Activated CD4-positive, alpha-beta T cell treated with anti-CD3 and anti-CD28 coated beads, Interleukin-2, amount 10 ng/mL, durations not matched to agents 7 days and 5 days (primary cell): ENCODE data around the gene NMNAT1. TPM values are rescaled to one million over a fixed set of nuclear protein-coding genes. Genes with fewer than 3 reads are reported as not detected.
A peak's percentile ranks its signal among the peaks of the same experiment; 100 is the strongest.

Experiments used
- CTCF ChIA-PET: fragments of 350-600 bp; sonication (Branson Sonifier 250); formaldehyde crosslinking; loops from one replicate; lab custom pipeline; 2021; ENCODE audit warnings: antibody characterized with exemption; lab: Charles Lee
- POLR2A ChIA-PET: fragments of 350-600 bp; sonication (Branson Sonifier 250); formaldehyde crosslinking; loops from one replicate; lab custom pipeline; 2021; ENCODE audit warnings: antibody characterized with exemption; lab: Charles Lee
- DNase-seq: peaks from one replicate; pipeline ENCODE4 v3.0.0-alpha.2; 2020
- H3K27ac Mint-ChIP-seq: one replicate; pipeline ENCODE4 v1.8.0; 2021; ENCODE audit warnings: mild to moderate bottlenecking, moderate library complexity, mixed read lengths
- H3K27me3 Mint-ChIP-seq: one replicate; pipeline ENCODE4 v1.8.0; 2021; ENCODE audit warnings: mixed read lengths
- H3K36me3 Mint-ChIP-seq: one replicate; pipeline ENCODE4 v1.8.0; 2021; ENCODE audit warnings: low read depth, mixed read lengths
- H3K4me1 Mint-ChIP-seq: one replicate; pipeline ENCODE4 v1.8.0; 2021; ENCODE audit warnings: mixed read lengths
- H3K4me3 Mint-ChIP-seq: one replicate; pipeline ENCODE4 v1.8.0; 2021; ENCODE audit warnings: mild to moderate bottlenecking, moderate library complexity, mixed read lengths
- H3K9me3 Mint-ChIP-seq: one replicate; pipeline ENCODE4 v1.8.0; 2021; ENCODE audit warnings: mixed read lengths
- total RNA-seq, 2 experiments: library from RNA; stranded (reverse); gene quantifications; one replicate each; pipeline ENCODE4 v1.2.3, GENCODE V29; 2021

The NMNAT1 gene
- total RNA-seq, result 1 to 10 TPM; 6.3 to 7.9 TPM

DNA sequence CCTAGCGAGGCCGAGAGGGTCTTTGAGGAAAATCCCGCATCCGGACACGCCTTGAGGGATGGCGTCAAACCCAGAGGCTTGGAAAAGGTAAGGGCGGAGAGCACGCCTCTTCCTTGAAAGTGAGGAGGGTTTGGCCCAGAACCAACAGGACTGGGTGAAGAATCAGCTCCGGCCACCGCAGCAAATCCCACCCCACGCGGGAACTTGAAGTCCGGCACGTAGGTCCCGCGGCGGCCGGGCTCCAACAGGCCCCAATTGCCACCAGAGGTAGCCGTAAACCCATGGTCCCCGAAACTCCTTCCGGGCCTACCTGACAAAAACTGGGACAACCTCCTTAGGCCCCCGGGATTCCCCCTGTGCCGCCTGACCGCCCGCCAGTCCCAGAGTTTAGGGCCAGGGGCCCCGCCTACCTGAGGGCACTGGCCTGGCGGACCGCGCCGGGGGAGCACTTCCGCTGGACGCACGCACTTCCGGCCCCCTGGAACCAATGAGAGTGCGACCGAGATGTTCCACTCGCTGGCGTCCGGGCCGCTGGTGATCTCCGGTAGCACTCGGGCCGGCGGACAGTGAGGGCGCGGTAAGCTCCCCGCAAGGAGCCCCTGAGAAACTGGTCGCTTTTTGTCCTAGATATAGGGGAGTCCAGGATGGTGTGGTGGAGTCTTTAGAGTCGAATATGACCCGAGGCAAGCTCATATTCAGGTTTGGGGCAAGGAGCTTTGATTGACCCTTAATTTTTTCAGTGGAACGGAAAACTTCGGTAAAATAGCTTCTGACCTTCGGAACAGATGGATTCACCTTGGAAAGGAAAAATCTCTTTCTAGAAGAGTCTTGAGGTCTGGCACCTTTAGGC is at the start of gene NMNAT1, which contains the start of gene LZIC:
NMNAT1 (plus strand) TSS at position 537 of the 850 bp plus-strand sequence. CDS start 28,599 bp downstream, outside the sequence.
LZIC (minus strand) TSS at position 453 of the 850 bp plus-strand sequence. CDS start 6,772 bp downstream, outside the sequence.
- H3K27ac Mint-ChIP-seq, result peak within 1 kb of the TSS; percentile 96
- ChIA-PET POLR2A (no interaction called here), CTCF (interaction anchor here (0.5 to 1.7 kb wide), 8 partner anchors 10 to 543 kb away, joined by 3 to 5 read pairs (median 4); partner anchors contain the start of gene CENPS)
- DNase-seq, result peak; percentile 91
- peak within 1 kb of the TSS; percentile 99 for H3K4me3 Mint-ChIP-seq
- peaks cover 17% of the 10 kb centered on the region for H3K36me3 Mint-ChIP-seq
- H3K4me1 Mint-ChIP-seq, result peaks cover 23% of the 10 kb centered on the region
- H3K9me3 Mint-ChIP-seq, result no peaks in the 10 kb centered on the region
- H3K27me3 Mint-ChIP-seq, result no peaks in the 10 kb centered on the region

DNA sequence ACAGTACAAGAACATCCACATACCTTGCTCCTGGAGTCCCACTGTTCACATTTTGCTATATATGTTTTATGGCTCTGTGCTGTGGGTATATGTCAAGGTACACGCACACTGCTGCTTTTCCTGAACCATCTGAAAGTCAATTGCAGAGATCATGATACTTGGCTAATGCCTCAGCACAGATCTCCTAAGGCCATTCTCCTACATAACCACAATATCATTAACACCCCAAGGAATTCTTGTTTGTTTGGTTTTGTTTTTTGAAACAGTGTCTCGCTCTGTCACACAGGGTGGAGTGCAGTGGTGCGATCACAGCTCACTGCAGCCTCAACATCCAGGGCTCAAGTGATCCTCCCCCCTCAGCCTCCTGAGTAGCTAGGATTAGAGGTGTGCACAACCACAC is 49.2 kb upstream of the NMNAT1 start:
- DNase-seq, result no peak
- no peaks in the 10 kb centered on the region for H3K9me3 Mint-ChIP-seq
- H3K27ac Mint-ChIP-seq, result no peak overlapping the region
- H3K4me3 Mint-ChIP-seq, result no peak overlapping the region
- peaks cover 17% of the 10 kb centered on the region for H3K4me1 Mint-ChIP-seq
- ChIA-PET POLR2A (no interaction called here), CTCF (interaction anchor here (0.9 to 1.4 kb wide), 4 partner anchors 10 to 49 kb away, joined by 3 to 4 read pairs (median 3); partner anchors contain the start of genes LZIC and NMNAT1)
- H3K36me3 Mint-ChIP-seq, result no peaks in the 10 kb centered on the region
- no peaks in the 10 kb centered on the region for H3K27me3 Mint-ChIP-seq

DNA sequence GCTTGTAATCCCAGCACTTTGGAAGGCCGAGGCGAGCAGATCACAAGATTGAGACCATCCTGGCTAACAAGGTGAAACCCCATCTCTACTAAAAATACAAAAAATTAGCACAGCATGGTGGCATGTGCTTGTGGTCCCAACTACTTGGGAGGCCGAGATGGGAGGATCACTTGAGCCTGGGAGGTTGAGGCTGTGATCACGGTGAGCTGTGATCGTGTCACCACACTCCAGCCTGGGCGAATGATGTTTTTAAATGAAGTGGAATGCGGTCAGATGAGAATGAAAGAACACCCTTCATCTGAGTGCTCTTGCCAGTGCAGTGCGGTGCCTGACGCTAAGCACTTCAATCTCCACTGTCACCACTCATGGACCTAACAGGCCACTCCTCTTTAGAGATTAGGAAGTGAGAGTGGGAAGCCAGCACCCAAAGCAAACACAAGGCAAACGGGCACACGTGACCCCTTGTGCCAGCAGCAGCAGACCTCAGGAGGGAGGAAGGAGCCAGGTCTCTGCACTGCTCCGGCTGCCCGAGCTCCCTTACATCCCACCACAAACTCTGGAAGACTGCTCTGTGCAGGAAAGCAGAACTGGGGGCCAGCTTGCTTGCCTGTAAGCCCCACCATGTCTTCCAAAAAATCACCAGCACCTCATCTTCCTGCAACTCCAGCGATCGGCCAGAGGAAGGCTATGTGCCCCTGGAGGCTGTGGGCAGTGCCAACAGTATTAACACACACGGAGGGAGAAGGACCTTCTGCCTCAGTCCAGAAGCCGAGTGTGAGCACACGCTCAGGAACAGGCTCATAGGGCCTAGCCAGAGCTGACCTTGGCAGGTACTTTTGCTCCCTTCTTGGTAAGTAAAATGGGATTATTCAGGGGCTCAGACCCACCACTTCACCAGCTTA is 42.9 kb upstream of the NMNAT1 start:
- H3K27ac Mint-ChIP-seq, result no peak overlapping the region

DNA sequence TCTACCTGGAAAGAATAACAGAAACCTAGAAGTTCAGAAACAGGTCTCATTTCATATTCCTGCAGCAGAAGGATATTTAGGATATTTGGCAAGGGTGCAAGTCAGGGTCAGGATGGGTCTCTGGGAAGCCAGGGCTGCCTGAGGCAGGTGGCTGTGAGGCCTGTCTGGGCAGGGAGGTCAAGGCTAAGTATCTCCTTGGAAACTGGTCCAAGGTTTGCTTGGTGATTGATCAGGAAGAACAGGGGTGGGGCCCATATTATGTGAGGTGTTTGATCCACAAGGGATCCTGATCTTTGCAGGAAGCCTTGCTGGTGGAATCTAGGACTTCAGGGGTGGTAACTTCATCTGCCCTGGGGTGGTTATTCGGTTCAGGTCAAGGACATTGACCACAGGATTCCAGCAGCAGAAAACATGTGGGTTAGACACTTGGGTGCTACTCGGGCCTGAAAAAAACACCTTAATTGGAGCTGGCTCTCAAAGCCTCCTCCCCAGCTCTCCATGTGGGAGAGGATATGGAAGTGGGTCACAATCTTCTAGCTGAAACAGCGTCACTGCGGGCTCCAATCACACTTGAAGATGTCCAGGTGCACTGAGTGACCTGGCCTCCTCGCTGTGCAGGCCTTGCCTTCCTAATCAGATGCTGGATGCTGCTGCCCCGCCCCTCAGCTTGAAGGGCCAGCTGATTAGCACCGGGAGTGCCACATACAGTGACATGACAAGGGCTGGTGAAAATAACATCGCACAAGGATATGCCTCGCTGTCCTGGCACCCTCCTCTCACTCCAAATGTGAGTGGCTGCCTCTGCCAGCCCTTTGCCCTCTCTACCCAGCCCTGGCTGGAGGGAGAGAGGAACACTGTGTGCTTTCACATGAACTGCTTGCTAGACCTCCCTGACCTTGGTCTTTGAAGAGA is 41.9 kb upstream of the NMNAT1 start:
- Mint-ChIP-seq H3K36me3 (no peaks in the 10 kb centered on the region), H3K9me3 (no peaks in the 10 kb centered on the region), H3K4me3 (no peak overlapping the region), H3K27me3 (no peaks in the 10 kb centered on the region), H3K4me1 (peaks cover 14% of the 10 kb centered on the region), H3K27ac (no peak overlapping the region)
- ChIA-PET CTCF (interaction anchor here (0.7 to 0.9 kb wide), 2 partner anchors 12 to 34 kb away, joined by 3 read pairs; no protein-coding TSS in a partner anchor), POLR2A (no interaction called here)
- DNase-seq, result no peak

More for the DNA sequence above, 42.9 kb upstream of the NMNAT1 start:
- ChIA-PET CTCF (interaction anchor here (0.5 kb wide), 1 partner anchor 277 kb away, joined by 4 read pairs; no protein-coding TSS in a partner anchor), POLR2A (no interaction called here)
- Mint-ChIP-seq H3K36me3 (no peaks in the 10 kb centered on the region), H3K4me3 (no peak overlapping the region), H3K27me3 (no peaks in the 10 kb centered on the region), H3K9me3 (no peaks in the 10 kb centered on the region), H3K4me1 (peaks cover 14% of the 10 kb centered on the region)
- no peak for DNase-seq

DNA sequence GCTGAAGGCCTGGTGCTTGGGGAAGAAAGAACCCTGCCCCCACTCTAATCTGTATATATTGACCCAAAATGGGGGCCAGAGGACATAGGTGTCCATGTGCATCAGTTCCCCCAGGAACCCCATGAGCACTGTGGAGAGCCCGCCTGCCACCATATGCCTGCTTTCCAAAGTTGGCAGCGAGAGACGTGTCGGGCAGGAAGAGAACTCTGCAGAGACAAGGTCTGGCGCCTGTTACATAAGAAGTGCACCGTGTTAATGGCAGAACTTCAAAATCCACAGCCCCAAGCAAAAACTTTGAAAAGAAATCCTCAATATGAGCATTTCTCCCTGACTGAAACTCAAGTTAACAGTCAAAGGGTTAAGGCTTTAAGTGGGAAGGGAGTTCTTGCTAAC is 41.2 kb upstream of the NMNAT1 start:
- no peaks in the 10 kb centered on the region for H3K27me3 Mint-ChIP-seq
- ChIA-PET POLR2A (no interaction called here), CTCF (interaction anchor here (0.7 to 0.9 kb wide), 2 partner anchors 12 to 33 kb away, joined by 3 read pairs; no protein-coding TSS in a partner anchor)
- H3K4me3 Mint-ChIP-seq, result no peak overlapping the region
- H3K4me1 Mint-ChIP-seq, result peaks cover 17% of the 10 kb centered on the region
- no peak overlapping the region for H3K27ac Mint-ChIP-seq
- no peak for DNase-seq
- no peaks in the 10 kb centered on the region for H3K9me3 Mint-ChIP-seq
- no peaks in the 10 kb centered on the region for H3K36me3 Mint-ChIP-seq

DNA sequence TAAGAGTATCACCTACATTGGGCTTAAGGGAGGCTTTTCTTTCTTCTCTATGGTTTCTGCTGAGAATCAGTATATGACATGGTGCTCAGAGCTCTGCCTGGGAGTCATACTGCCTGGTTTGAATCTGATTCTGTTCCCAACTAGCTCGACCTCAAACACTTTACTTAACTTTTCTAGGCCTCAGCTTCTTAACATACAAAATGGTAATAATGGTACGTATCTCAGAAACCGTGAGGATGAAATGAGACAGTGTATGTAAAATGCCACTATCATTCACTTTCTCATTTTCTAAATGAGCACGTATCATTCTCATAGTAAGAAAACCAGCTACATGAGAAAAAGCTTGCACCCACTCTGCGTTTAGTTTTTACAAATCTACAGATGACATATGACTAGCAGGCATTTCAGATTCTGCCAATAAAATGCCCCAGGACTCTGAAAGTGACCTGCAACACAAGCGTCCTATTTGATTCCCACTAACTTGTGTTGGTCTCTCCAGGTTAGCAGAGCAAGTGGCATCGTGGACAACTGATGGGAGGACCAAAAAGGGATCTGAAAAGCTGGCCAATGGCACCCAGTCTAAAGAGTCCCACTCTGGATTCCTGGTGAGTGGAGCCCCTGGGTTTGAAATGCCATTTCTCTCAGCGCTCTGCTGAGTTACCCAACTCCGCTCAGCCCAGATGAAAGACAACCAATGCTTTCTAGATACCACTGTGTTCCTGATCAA is 39.3 kb upstream of the NMNAT1 start:
- no peaks in the 10 kb centered on the region for H3K36me3 Mint-ChIP-seq
- no peak for DNase-seq
- no peak overlapping the region for H3K27ac Mint-ChIP-seq

DNA sequence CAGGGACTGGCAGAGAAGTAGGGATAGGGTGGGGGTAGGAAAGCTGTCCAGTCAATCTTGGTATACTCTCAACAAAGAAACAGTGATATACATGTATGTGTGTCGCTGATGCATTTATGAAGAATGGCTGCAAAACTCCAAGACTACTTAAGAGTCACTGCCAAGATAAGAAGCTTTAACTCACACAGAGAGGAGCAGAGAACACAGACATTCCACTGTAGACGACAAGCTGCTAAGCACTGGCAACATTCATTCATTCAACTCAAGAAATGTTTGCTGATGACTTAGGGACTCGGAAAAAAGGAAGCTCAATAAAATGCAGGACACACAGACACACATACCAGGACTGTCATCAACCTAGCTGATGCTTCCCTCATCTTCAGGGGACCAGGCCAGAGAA is 38.7 kb upstream of the NMNAT1 start:
- Mint-ChIP-seq H3K9me3 (no peaks in the 10 kb centered on the region), H3K27me3 (no peaks in the 10 kb centered on the region), H3K4me1 (peaks cover 35% of the 10 kb centered on the region), H3K4me3 (no peak overlapping the region), H3K27ac (no peak overlapping the region), H3K36me3 (peaks cover 3% of the 10 kb centered on the region)
- no peak for DNase-seq
- CTCF ChIA-PET, result interaction anchor here (0.7 to 1.2 kb wide), 6 partner anchors 10 to 1150 kb away, joined by 3 to 4 read pairs (median 3); no protein-coding TSS in a partner anchor
- POLR2A ChIA-PET, result no interaction called here

More for the DNA sequence above, 39.3 kb upstream of the NMNAT1 start:
- Mint-ChIP-seq H3K27me3 (no peaks in the 10 kb centered on the region), H3K4me1 (peaks cover 29% of the 10 kb centered on the region), H3K4me3 (no peak overlapping the region), H3K9me3 (no peaks in the 10 kb centered on the region)
- ChIA-PET CTCF (interaction anchor here (1.0 to 1.4 kb wide), 4 partner anchors 9 to 35 kb away, joined by 3 to 4 read pairs (median 3); no protein-coding TSS in a partner anchor), POLR2A (no interaction called here)

DNA sequence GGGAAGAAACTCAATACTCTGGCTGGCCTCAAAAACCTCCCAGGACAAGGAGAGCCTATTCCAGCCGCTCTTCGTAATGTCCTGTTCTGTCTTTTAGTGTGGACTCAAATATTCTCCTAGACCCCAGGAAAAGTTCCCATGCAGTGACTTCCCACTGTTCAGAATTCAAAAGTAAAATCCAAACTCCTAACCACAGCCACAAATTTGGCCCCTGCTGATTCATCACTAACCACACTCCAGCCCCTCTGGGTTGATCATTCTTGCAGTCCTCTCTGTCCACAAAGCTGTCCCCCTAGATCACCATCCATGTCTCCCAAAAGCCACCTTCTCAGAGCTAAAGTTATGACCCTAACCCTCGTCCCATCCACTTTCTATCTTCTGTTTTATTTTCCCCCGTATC is 38.3 kb upstream of the NMNAT1 start:
- H3K4me1 Mint-ChIP-seq, result peaks cover 35% of the 10 kb centered on the region
- no peak for DNase-seq
- no peaks in the 10 kb centered on the region for H3K9me3 Mint-ChIP-seq
- peaks cover 3% of the 10 kb centered on the region for H3K36me3 Mint-ChIP-seq
- ChIA-PET POLR2A (no interaction called here), CTCF (interaction anchor here (0.7 to 1.0 kb wide), 4 partner anchors 12 to 1150 kb away, joined by 3 to 4 read pairs (median 3); no protein-coding TSS in a partner anchor)
- no peak overlapping the region for H3K4me3 Mint-ChIP-seq
- H3K27me3 Mint-ChIP-seq, result no peaks in the 10 kb centered on the region
- H3K27ac Mint-ChIP-seq, result no peak overlapping the region

DNA sequence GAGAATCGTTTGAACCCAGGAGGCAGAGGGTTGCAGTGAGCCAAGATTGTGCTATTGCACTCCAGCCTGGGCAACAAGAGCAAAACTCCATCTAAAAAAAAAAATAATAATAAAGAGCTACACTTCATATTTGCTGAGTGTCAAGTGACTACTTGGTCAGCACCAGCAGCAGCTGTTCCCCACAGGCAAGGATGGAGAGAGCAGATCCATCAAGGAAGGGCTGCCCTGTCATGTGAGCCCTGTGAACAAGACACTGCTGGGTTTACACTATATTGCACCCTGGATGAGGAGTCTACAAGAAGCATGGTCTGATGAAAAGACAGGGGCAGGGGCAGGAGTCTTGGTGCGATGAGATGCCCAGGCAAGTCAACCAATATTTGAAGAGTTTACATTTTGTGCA is 36.8 kb upstream of the NMNAT1 start:
- Mint-ChIP-seq H3K4me1 (peaks cover 33% of the 10 kb centered on the region), H3K36me3 (peaks cover 3% of the 10 kb centered on the region), H3K9me3 (no peaks in the 10 kb centered on the region), H3K4me3 (no peak overlapping the region), H3K27me3 (no peaks in the 10 kb centered on the region), H3K27ac (no peak overlapping the region)
- CTCF ChIA-PET, result interaction anchor here (0.5 to 1.1 kb wide), 3 partner anchors 12 to 218 kb away, joined by 3 to 5 read pairs (median 3); no protein-coding TSS in a partner anchor
- no peak for DNase-seq
- POLR2A ChIA-PET, result no interaction called here

DNA sequence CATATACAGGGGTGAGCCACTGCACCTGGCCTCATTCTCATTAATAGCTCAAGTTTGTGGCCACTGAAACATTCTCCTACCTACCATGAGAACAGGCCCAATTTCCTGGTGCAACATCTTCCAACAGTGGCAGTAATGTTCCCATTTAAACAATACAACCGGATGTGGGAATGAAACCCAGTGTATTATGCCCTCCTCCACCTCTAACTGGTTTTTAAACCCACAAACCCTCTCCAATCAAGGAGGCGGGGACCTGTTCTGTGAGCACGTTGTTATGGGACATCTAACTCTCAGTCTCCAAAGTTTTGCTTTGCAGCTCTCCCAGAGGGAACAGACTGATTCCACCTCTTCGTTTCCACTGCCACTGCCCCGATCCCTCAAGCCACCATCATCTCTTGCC is 35.8 kb upstream of the NMNAT1 start:
- H3K4me3 Mint-ChIP-seq, result no peak overlapping the region
- H3K27ac Mint-ChIP-seq, result no peak overlapping the region
- H3K4me1 Mint-ChIP-seq, result peaks cover 38% of the 10 kb centered on the region
- no peak for DNase-seq
- H3K9me3 Mint-ChIP-seq, result no peaks in the 10 kb centered on the region
- CTCF ChIA-PET, result no interaction called here
- POLR2A ChIA-PET, result no interaction called here
- H3K27me3 Mint-ChIP-seq, result no peaks in the 10 kb centered on the region
- peaks cover 3% of the 10 kb centered on the region for H3K36me3 Mint-ChIP-seq

DNA sequence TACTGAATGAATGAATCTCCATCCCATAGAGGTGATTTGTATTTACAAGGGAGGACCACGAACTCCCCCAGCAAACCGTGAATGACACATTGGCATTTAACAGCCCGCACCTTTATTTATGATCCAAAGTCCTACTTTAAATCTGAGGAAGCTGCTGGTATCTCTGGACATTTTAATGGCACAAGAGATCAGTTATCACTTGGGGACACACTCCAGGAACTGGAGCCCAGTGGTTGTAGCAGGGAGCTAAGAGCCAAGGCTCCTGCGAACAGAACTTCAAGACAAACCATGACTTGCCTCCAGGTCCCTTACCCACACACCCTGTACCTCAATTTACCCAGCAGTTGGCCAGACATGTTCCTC is 34.4 kb upstream of the NMNAT1 start:
- Mint-ChIP-seq H3K9me3 (no peaks in the 10 kb centered on the region), H3K27ac (peak overlapping the region; percentile 90), H3K4me1 (peaks cover 38% of the 10 kb centered on the region), H3K4me3 (peak overlapping the region; percentile 95), H3K27me3 (no peaks in the 10 kb centered on the region), H3K36me3 (peaks cover 3% of the 10 kb centered on the region)
- ChIA-PET POLR2A (no interaction called here), CTCF (no interaction called here)
- no peak for DNase-seq
